Keratinocyte (primary cell): ENCODE data around the gene MDM4. TPM values are rescaled to one million over a fixed set of nuclear protein-coding genes. Genes with fewer than 3 reads are reported as not detected.

Experiments used
- DNase-seq: peaks from one replicate; pipeline ENCODE4 v3.0.0-alpha.2; 2011; ENCODE audit warnings: low read depth, missing footprints, low spot score
- FAIRE-seq: peaks from 2 replicates; lab custom pipeline; 2011; peaks lifted over from hg19 to GRCh38; lab: Jason Lieb, UNC
- H2AFZ ChIP-seq: 2 replicates; pipeline ENCODE4 v1.6.0; 2012; ENCODE audit warnings: low read length, control low read depth, inconsistent platforms; ENCODE audit not compliant: control insufficient read depth
- H3K27ac ChIP-seq: 2 replicates; pipeline ENCODE4 v1.5.1; 2011; ENCODE audit warnings: low read length; ENCODE audit not compliant: control insufficient read depth, insufficient read depth
- H3K27me3 ChIP-seq: 3 replicates; pipeline ENCODE4 v1.6.0; 2011; ENCODE audit warnings: low read length; ENCODE audit not compliant: control insufficient read depth, insufficient read depth; ENCODE audit errors: extremely low read depth
- H3K36me3 ChIP-seq, 2 experiments: 2 replicates in 1 of 2; 3 replicates in 1 of 2; pipeline ENCODE4 v1.5.1; 2011; ENCODE audit warnings: low read length in 2 of 2, mild to moderate bottlenecking in 1 of 2; ENCODE audit not compliant: control insufficient read depth in 2 of 2, insufficient read depth in 2 of 2; ENCODE audit errors: extremely low read depth in 1 of 2
- H3K4me1 ChIP-seq: 3 replicates; pipeline ENCODE4 v1.5.1; 2011; ENCODE audit warnings: low read length; ENCODE audit not compliant: control insufficient read depth, insufficient read depth; ENCODE audit errors: extremely low read depth
- H3K4me2 ChIP-seq: 3 replicates; pipeline ENCODE4 v1.6.0; 2011; ENCODE audit warnings: low read depth, low read length; ENCODE audit not compliant: control insufficient read depth, insufficient read depth; ENCODE audit errors: extremely low read depth
- H3K4me3 ChIP-seq, 3 experiments: fragments of 200-600 bp in 1 of 3; sonication (generic) in 1 of 3; 2 replicates in 2 of 3; 3 replicates in 1 of 3; pipeline ENCODE4 v1.5.1; 2011 to 2016; ENCODE audit warnings: low read length in 3 of 3, mild to moderate bottlenecking in 3 of 3, control low read depth in 2 of 3, inconsistent platforms in 1 of 3, low read depth in 1 of 3, mixed read lengths in 1 of 3, mixed run types in 1 of 3, moderate library complexity in 1 of 3; ENCODE audit not compliant: control insufficient read depth in 2 of 3, insufficient read depth in 2 of 3; ENCODE audit errors: extremely low read depth in 1 of 3
- H3K79me2 ChIP-seq: 2 replicates; pipeline ENCODE4 v1.6.0; 2012; ENCODE audit warnings: low read length; ENCODE audit not compliant: control insufficient read depth, insufficient read depth
- H3K9ac ChIP-seq: 3 replicates; pipeline ENCODE4 v1.6.0; 2011; ENCODE audit warnings: low read length; ENCODE audit not compliant: control insufficient read depth, insufficient read depth; ENCODE audit errors: extremely low read depth
- H3K9me1 ChIP-seq: 3 replicates; pipeline ENCODE4 v1.6.0; 2011; ENCODE audit warnings: low read length; ENCODE audit not compliant: control insufficient read depth, insufficient read depth; ENCODE audit errors: extremely low read depth
- H3K9me3 ChIP-seq: 2 replicates; pipeline ENCODE4 v1.5.1; 2012; ENCODE audit warnings: low read depth, low read length; ENCODE audit not compliant: control insufficient read depth
- H4K20me1 ChIP-seq: 3 replicates; pipeline ENCODE4 v1.6.0; 2011; ENCODE audit warnings: low read length; ENCODE audit not compliant: control insufficient read depth, insufficient read depth; ENCODE audit errors: extremely low read depth
- CTCF ChIP-seq, 3 experiments: IDR thresholded peaks in 1 of 3; conservative IDR thresholded peaks in 1 of 3; optimal IDR thresholded peaks in 1 of 3; 2 replicates in 2 of 3; 3 replicates in 1 of 3; pipeline versions ENCODE3 to v1.5.1; 2011; ENCODE audit warnings: low read length in 3 of 3, mild to moderate bottlenecking in 3 of 3, moderate library complexity in 2 of 3, control low read depth in 1 of 3, inconsistent platforms in 1 of 3; ENCODE audit not compliant: insufficient read depth in 2 of 3; ENCODE audit errors: extremely low read depth in 1 of 3
- EZH2 ChIP-seq: IDR thresholded peaks from one replicate; pipeline ENCODE4 v1.6.1; 2012; ENCODE audit warnings: inconsistent platforms, mild to moderate bottlenecking, low read length, moderate library complexity
- dilution Hi-C: fragments of 300-500 bp; cut with MboI; formaldehyde crosslinking; loops from one replicate; pipeline ENCODE4 v1.7.0; 2020; ENCODE audit warnings: low sequenced_read_pairs; ENCODE audit not compliant: extremely low pct_ligation_motif_present
- polyA plus RNA-seq, 5 experiments: library from polyadenylated mRNA; depleted of rRNA in 3 of 5; stranded (reverse) in 3 of 5; stranded (forward) in 1 of 5; unstranded in 1 of 5; fragments of >200 nt; gene quantifications; 1 replicate in 1 of 5; 2 replicates in 3 of 5; 3 replicates in 1 of 5; pipeline versions ENCODE4 v1.2.1 to v1.2.3, GENCODE V29; 2011 to 2012; ENCODE audit warnings: missing spikeins in 2 of 5, low read depth in 1 of 5, low replicate concordance in 1 of 5

Gene MDM4
- polyA plus RNA-seq, 1 donor (not counting 4 experiments of a cell fraction or from before 2014, with no cell fraction given), result 17.8 TPM

GRCh38 chr1:204472660-204473059 is 43.5 kb upstream of the MDM4 start:
- dilution Hi-C loops, result no loop called here
- FAIRE-seq, result no peak

GRCh38 chr1:204473400-204473965 is 42.7 kb upstream of the MDM4 start:
- H3K4me1 ChIP-seq, result no peaks in the 10 kb centered on the region
- TF ChIP-seq CTCF (optimal IDR thresholded peaks at IDR 0.05 in 1 of 3, IDR thresholded peaks at IDR 0.05 in 1 of 3, conservative IDR thresholded peaks at IDR 0.05 in 1 of 3; ENCODE audit: extremely low read depth in 1 of 3, insufficient read depth in 2 of 3, low read length in 3 of 3) (no peak), EZH2 (no peak)
- H3K36me3 ChIP-seq, result peaks cover 0 to 3% of the 10 kb centered on the region in 2 experiments
- FAIRE-seq, result no peak
- H4K20me1 ChIP-seq, result no peaks in the 10 kb centered on the region
- dilution Hi-C loops, result no loop called here
- no peak overlapping the region for H2AFZ ChIP-seq
- no peaks in the 10 kb centered on the region for H3K27me3 ChIP-seq
- DNase-seq, result no peak
- no peaks in the 10 kb centered on the region for H3K79me2 ChIP-seq
- no peak overlapping the region for H3K27ac ChIP-seq
- no peaks in the 10 kb centered on the region for H3K9me3 ChIP-seq
- H3K9me1 ChIP-seq, result no peaks in the 10 kb centered on the region
- H3K4me2 ChIP-seq, result no peak overlapping the region
- no peak overlapping the region for H3K9ac ChIP-seq
- no peak overlapping the region for H3K4me3 ChIP-seq

More at GRCh38 chr1:204472660-204473059, 43.5 kb upstream of the MDM4 start:
- Histone ChIP-seq H4K20me1 (no peaks in the 10 kb centered on the region), H3K4me2 (no peak overlapping the region), H3K4me3 (no peak overlapping the region), H3K79me2 (no peaks in the 10 kb centered on the region), H3K27me3 (no peaks in the 10 kb centered on the region), H2AFZ (no peak overlapping the region), H3K9me1 (no peaks in the 10 kb centered on the region), H3K4me1 (no peaks in the 10 kb centered on the region), H3K9me3 (no peaks in the 10 kb centered on the region), H3K9ac (no peak overlapping the region), H3K36me3 (peaks cover 0 to 3% of the 10 kb centered on the region in 2 experiments), H3K27ac (no peak overlapping the region)
- no peak for DNase-seq
- no peak for TF ChIP-seq CTCF (optimal IDR thresholded peaks at IDR 0.05 in 1 of 3, IDR thresholded peaks at IDR 0.05 in 1 of 3, conservative IDR thresholded peaks at IDR 0.05 in 1 of 3; ENCODE audit: extremely low read depth in 1 of 3, insufficient read depth in 2 of 3, low read length in 3 of 3)
- no peak for TF ChIP-seq EZH2
